Right cardiac atrium (tissue), 5 donors: ENCODE data around the gene RGS16. TPM values are rescaled to one million over a fixed set of nuclear protein-coding genes. Genes with fewer than 3 reads are reported as not detected.

Source experiments
- ATAC-seq, 2 donors: fragments of 200-7000 bp; cut with Tn5 transposase; one replicate each; pipeline versions ENCODE4 v1.8.0 to v1.9.1; 2020; ENCODE audit warnings: moderate library complexity in 2 of 2, mild to moderate bottlenecking in 1 of 2
- DNase-seq, 3 donors: peaks; one replicate each; pipeline ENCODE4 v3.0.0-alpha.2; 2020
- H3K27ac ChIP-seq: one replicate; pipeline ENCODE4 v1.5.1; 2013; ENCODE audit warnings: mild to moderate bottlenecking, low read length, control low read depth, moderate library complexity
- H3K27me3 ChIP-seq: one replicate; pipeline ENCODE4 v1.6.1; 2013; ENCODE audit not compliant: control insufficient read depth, insufficient read depth
- H3K4me1 ChIP-seq: one replicate; pipeline ENCODE4 v1.6.1; 2013; ENCODE audit warnings: low read length; ENCODE audit not compliant: control insufficient read depth, insufficient read depth
- H3K4me3 ChIP-seq: one replicate; pipeline ENCODE4 v1.5.1; 2013; ENCODE audit warnings: low read length, control low read depth
- H3K9me3 ChIP-seq: one replicate; pipeline ENCODE4 v1.6.1; 2013; ENCODE audit warnings: low read length; ENCODE audit not compliant: control insufficient read depth
- WGBS: extraction: QIAGEN DNeasy Blood & Tissue Kit; methylation state at CpG from one replicate; pipeline ENCODE4 v1.1.7; 2013; 5-methylcytosine and 5-hydroxymethylcytosine counted together
- intact Hi-C, 4 donors: fragments of 100-400 bp; cut with DNase I; formaldehyde crosslinking; loops; one replicate each; pipeline versions ENCODE4 v1.11.0 to v1.14.0; 2022 to 2023
- polyA plus RNA-seq: library from polyadenylated mRNA; stranded (reverse); fragments of 200-250 nt; gene quantifications from one replicate; pipeline ENCODE4 v1.2.3, GENCODE V29; 2013
- total RNA-seq, 4 donors: library from RNA; stranded (reverse); fragmentation: NEBNext Ultra II Directional; extraction: Animal tissue kit (Norgen Biotek cat#: 25700); gene quantifications; one replicate each; pipeline ENCODE4 v1.2.1, GENCODE V29; 2021
- donor health status: healthy with polysubstance abuse.
- donor health status: DM: no; HTN: yes; CAD: no.
- donor health status: DM: no; HTN: no; CAD: no.
- donor health status: DM: no; HTN: yes; CAD: no; lungs with severe emphysema.
- donor health status: DM: yes; HTN: yes; CAD: no.

Gene RGS16
- total and polyA plus RNA-seq, 5 donors = 0.47 to 2.1 (median 0.79) TPM

DNA sequence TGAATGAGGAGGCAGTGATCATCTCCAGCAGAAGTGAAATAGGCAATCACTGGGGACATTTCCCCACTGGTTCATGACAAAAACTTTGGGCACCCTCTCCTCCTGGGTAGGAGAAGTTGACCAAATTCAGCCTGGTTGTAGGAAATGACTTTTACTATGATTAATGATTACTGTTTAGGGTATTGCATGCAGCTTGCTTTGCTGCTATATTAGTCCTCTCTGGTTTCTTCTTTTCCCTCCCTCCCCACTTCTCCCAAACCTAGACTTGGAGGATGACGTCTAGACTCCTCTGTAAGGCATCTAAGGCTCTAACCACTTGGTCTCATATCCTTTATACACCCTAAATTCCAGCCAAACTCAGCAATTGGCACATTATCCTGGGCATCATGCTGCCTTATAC is 3.4 kb upstream of the RGS16 start:
- H3K27me3 ChIP-seq = no peaks in the 10 kb centered on the region
- WGBS = 82% methylated on average over 1 of the region's 1 CpG
- H3K4me1 ChIP-seq = peaks cover 3% of the 10 kb centered on the region
- DNase-seq (no peak), ATAC-seq (no peak)
- H3K27ac ChIP-seq = no peak overlapping the region
- intact Hi-C loops = no loop called here
- no peaks in the 10 kb centered on the region for H3K9me3 ChIP-seq
- H3K4me3 ChIP-seq = no peak overlapping the region

DNA sequence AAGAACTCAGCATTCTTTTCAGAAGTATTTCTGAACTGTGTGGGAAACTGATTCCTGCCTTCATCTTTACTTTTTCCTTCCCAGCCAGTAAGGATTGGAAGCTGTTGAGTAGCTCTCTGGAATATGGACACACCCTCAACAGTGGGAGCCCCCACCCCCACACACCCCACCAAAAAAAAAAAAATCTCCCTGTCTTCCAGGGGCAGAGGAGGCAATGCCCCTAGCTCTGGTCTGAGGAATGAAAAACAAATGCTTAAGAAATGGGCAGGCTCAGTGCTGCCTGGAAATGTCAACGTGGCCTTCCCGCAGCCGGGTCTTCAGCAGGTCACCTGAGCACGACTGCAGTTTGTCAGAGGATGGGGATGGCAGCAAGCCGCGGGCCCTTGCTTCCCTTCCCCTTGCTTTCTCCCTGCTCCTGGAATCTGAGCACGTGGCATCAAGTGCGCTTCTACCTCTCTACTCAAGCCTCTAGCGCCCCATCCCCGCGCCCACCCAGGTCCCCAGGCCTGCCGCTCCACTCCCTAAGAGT is 479 bp downstream of the RGS16 start:
- no peaks in the 10 kb centered on the region for H3K27me3 ChIP-seq
- peaks cover 3% of the 10 kb centered on the region for H3K4me1 ChIP-seq
- DNase-seq = no peak
- intact Hi-C loops = loop anchor here in 1 of 4 donors (2.0 kb wide), 1 partner anchor 177 kb away; no protein-coding TSS in a partner anchor
- ATAC-seq = no peak
- H3K4me3 ChIP-seq = peak overlapping the region; percentile 10
- H3K27ac ChIP-seq = no peak overlapping the region
- WGBS = 4% methylated on average over 12 of the region's 12 CpGs
- H3K9me3 ChIP-seq = no peaks in the 10 kb centered on the region

DNA sequence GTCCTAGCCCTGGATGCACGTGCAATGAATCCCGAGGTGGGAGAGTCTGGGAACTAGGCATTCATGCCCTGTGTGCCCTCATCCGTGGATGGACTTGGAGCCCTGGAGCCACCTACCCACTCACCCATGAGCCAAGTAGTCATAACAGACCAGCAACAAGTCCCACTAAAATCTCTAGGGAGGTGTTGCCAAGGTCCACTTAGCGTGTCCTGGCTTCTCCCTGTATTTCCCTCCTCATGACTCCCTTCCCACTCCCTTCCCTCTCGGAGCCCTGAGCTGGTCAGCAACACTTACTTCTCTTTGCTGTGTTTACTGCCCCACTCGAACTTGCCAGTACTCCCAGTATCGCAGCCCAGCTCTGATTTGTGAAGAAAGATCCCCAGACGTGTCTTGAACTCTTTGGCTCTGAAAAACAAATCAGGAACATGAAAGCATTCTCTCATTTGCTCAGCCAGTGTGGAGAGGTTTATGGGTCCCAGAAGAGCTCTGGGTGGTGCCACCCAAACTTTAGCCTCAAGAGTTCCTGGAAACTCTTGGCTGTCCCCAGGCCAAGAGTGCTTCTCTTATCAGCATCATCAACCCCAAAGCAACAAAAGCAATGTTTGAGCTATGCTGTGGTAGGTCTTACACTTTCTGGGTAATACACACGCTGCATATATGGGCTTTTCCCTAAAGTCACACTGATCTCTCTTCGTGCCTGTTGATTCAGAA is 1.1 kb downstream of the RGS16 start:
- Histone ChIP-seq H3K9me3 (no peaks in the 10 kb centered on the region), H3K4me1 (peaks cover 3% of the 10 kb centered on the region), H3K27ac (no peak overlapping the region), H3K27me3 (no peaks in the 10 kb centered on the region), H3K4me3 (peak overlapping the region; percentile 7)
- no peak for DNase-seq
- 63% methylated on average over 10 of the region's 10 CpGs for WGBS
- ATAC-seq = no peak
- intact Hi-C loops = loop anchor here in 1 of 4 donors (2.0 kb wide), 1 partner anchor 178 kb away; no protein-coding TSS in a partner anchor

DNA sequence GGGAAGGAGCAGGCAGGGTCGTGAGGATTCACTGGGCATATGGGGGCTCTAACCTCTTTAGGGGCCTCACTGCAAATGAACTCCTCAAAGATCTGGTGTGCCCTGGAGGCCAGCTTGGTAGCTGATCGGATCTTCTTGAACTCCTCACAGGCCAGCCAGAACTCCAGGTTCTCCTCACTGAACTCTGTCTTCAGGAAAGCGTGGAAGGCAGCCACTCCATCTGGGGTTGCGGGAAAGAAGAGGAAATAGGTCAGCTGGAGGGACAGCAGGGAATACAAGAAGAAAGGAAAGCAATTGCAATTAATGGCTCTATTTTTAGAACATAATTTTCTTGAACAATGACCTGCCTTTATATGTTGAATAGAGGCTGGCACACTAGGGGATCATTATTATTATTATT is 2.3 kb downstream of the RGS16 start:
- intact Hi-C loops = loop anchor here (1.0 to 2.0 kb wide), 4 partner anchors 179 to 183 kb away; no protein-coding TSS in a partner anchor
- no peak for ATAC-seq
- DNase-seq = no peak
- H3K4me3 ChIP-seq = no peak overlapping the region
- H3K9me3 ChIP-seq = no peaks in the 10 kb centered on the region
- no peaks in the 10 kb centered on the region for H3K27me3 ChIP-seq
- H3K4me1 ChIP-seq = peaks cover 3% of the 10 kb centered on the region
- WGBS = 52% methylated on average over 4 of the region's 4 CpGs
- no peak overlapping the region for H3K27ac ChIP-seq

DNA sequence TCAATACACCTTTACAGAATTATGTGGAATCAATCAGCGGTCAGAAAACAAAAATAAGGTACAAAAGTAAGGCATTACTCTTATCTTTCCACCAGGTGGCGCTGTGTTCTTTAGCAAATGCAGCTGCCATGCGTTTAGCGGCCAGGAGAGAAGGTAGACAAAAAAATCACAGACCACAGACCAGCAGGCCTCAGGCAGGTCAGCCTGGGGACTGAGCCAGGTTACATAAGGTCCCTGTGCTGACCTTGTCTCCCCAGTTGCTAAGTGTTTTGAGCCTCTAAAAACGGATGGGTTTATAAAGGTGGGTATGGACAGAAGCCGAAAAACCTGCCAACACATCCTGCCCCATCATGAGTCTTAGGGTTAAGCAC is 2.8 kb downstream of the RGS16 start:
- Histone ChIP-seq H3K27ac (no peak overlapping the region), H3K4me1 (peaks cover 3% of the 10 kb centered on the region)

DNA sequence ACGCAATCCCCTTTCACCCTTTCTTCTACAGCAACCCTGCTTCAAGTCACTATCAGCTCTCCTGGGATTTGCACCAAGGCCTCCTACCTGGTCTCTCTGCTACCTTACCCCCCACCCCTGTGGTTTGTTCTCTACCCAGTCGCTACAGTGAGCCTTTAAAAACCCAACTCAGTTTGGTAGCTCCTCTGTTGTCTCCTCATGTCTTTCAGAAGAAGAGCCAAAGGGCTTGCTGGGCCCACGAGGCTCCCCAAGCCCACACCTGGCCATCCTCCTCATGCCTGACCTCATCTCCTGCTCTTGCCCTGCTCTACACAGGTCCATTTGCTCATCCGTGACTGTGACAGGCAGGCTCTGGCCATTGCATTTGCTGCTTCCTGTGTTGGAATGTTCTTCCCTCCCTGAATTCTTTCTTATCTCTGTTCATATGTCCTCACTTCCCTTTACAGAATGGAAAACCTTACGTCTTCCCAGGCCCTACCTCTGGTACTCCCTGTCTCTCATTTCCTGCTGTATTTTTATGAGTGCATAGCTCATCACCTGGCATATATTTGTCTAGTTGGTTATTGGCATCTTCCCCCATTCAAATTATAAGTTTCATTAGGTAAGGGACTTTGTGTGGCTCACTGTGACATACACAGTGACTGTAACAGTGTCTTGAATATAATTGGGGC is 3.3 kb downstream of the RGS16 start:
- Histone ChIP-seq H3K9me3 (no peaks in the 10 kb centered on the region), H3K27me3 (no peaks in the 10 kb centered on the region), H3K27ac (no peak overlapping the region), H3K4me3 (no peak overlapping the region), H3K4me1 (peaks cover 3% of the 10 kb centered on the region)
- no peak for DNase-seq
- intact Hi-C loops = loop anchor here in 3 of 4 donors (1.0 to 2.0 kb wide), 3 partner anchors 181 to 184 kb away; no protein-coding TSS in a partner anchor
- no peak for ATAC-seq
- 52% methylated on average over 5 of the region's 5 CpGs for WGBS

More for the DNA sequence above, 2.8 kb downstream of the RGS16 start:
- DNase-seq (peak in 2 of 3 donors; percentile 46 to 70), ATAC-seq (peak in 1 of 2 donors; percentile 31)
- intact Hi-C loops = loop anchor here in 3 of 4 donors (1.0 to 2.0 kb wide), 3 partner anchors 181 to 183 kb away; no protein-coding TSS in a partner anchor
- Histone ChIP-seq H3K9me3 (no peaks in the 10 kb centered on the region), H3K4me3 (no peak overlapping the region), H3K27me3 (no peaks in the 10 kb centered on the region)
- 18% methylated on average over 6 of the region's 6 CpGs for WGBS

DNA sequence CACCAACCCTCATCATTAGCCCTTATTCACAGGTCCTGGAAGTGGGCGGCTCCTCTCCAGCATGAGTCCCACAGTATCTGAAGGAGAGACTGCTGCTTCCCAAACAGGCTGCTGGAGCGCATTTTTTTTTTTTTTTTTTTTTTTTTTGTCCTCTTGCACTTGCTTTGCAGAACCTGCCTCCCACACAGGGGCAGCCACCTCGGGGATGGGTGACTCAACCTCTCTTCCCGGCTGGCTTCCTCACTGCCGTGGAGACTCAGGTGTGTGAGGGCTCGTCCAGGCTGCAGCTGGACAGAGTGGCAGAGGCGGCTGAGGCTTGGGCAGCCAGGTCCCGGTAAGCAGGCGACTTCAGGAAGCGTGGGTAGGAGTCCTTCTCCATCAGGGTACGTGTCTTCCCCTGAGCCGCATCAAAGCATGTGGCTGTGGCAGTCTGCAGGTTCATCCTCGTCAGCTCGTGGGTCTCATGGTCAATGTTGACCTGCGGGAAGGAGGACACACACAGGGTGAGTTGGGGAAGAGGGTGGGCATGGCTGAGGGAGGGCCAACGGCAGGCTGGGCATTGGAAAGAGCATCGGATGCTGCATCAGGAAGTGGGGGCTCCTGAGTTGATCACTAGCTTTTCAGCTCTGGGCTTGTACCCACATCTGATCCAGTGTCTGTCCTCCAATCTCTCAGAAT is 4.0 kb downstream of the RGS16 start:
- H3K27me3 ChIP-seq = no peaks in the 10 kb centered on the region
- ATAC-seq (no peak), DNase-seq (peak in 1 of 3 donors; percentile 22)
- no peak overlapping the region for H3K4me3 ChIP-seq
- intact Hi-C loops = loop anchor here in 2 of 4 donors (2.0 kb wide), 2 partner anchors 183 to 185 kb away; no protein-coding TSS in a partner anchor
- H3K27ac ChIP-seq = no peak overlapping the region
- WGBS = 83% methylated on average over 17 of the region's 17 CpGs
- H3K4me1 ChIP-seq = peaks cover 3% of the 10 kb centered on the region
- H3K9me3 ChIP-seq = no peaks in the 10 kb centered on the region

DNA sequence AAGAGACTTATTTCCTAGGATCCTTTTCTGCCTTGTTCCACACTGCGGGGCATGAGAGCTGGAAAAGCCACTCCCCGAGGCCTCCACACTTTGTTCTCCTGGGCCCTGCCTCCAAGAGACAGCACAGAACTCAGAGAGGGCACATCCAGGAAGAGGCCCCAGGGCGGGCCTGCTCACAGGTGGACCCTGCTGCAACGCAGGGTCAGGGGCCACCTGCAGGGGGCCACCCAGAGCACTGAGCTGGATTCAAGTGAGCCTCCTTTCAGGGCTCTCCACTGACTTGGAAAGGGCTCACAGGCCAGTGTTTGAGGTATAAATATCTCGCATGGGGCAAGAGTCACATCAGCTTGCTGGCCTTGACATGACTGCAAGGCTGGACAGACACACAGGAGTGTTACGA is 4.8 kb downstream of the RGS16 start:
- WGBS = 79% methylated on average over 6 of the region's 6 CpGs
- no peak overlapping the region for H3K4me3 ChIP-seq
- no peaks in the 10 kb centered on the region for H3K9me3 ChIP-seq
- no peak for ATAC-seq
- no peaks in the 10 kb centered on the region for H3K27me3 ChIP-seq
- intact Hi-C loops = loop anchor here in 2 of 4 donors (10.0 kb wide), 1 partner anchor 155 kb away; no protein-coding TSS in a partner anchor
- H3K4me1 ChIP-seq = peaks cover 3% of the 10 kb centered on the region
- no peak overlapping the region for H3K27ac ChIP-seq
- peak in 1 of 3 donors; percentile 47 for DNase-seq

DNA sequence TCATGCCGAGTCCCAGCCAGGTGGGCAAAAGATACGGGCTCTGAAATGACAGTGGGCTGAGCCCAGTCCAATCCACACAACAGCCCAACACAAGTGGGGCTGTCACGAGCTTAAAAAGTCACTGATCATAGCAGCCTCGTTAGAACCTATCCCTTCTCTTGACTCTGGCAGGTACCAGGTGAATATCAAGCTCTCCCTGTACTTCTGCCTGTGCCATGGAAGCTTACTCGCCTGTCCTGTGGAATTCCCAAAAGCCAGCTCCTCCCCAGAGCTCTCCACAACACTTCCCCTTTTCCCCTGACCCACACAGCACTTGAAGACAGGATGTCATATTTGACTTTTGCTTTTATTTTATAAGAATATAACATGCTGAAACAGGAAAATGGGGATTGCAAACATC is 5.9 kb downstream of the RGS16 start:
- intact Hi-C loops = loop anchor here in 2 of 4 donors (10.0 kb wide), 1 partner anchor 153 kb away; no protein-coding TSS in a partner anchor
- Histone ChIP-seq H3K9me3 (no peaks in the 10 kb centered on the region), H3K4me1 (no peaks in the 10 kb centered on the region), H3K27ac (no peak overlapping the region), H3K27me3 (no peaks in the 10 kb centered on the region), H3K4me3 (no peak overlapping the region)
- 79% methylated on average over 5 of the region's 5 CpGs for WGBS
- DNase-seq = no peak
- no peak for ATAC-seq

DNA sequence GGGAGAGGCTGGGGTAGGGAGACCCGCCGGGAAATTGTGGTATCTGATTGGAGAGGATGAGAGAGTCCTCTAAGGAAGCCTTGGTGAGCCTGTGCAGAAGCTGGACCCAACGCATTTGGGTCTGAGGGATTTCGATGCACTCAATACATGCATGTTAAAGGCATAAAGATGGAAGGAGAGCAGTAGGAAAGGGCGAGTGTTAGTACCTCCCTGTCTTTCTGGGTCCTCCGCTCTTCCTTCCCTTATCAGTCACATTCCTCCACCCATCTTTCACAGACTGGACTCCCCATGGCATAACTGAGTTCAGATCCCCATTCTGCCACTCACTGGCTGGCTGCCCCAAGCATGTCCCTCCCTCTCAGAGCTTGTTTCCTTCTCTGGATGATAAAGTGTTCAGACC is 7.3 kb downstream of the RGS16 start:
- 83% methylated on average over 6 of the region's 6 CpGs for WGBS
- no peaks in the 10 kb centered on the region for H3K4me1 ChIP-seq
- no peaks in the 10 kb centered on the region for H3K27me3 ChIP-seq
- ATAC-seq (no peak), DNase-seq (no peak)
- no peak overlapping the region for H3K4me3 ChIP-seq
- H3K27ac ChIP-seq = no peak overlapping the region
- H3K9me3 ChIP-seq = no peaks in the 10 kb centered on the region
- intact Hi-C loops = loop anchor here in 2 of 4 donors (10.0 kb wide), 1 partner anchor 152 kb away; no protein-coding TSS in a partner anchor
